ENCODE results near the gene SLIT3. TPM values are rescaled to one million over a fixed set of nuclear protein-coding genes. Genes with fewer than 3 reads are reported as not detected.

SLIT3 gene
- total and polyA plus RNA-seq, 2 donors from 2014 or later: 14.5 to 54.1 TPM

- FAIRE-seq: no peak
- intact Hi-C loops (cut with DNase I): no loop called here
- TF ChIP-seq CTCF (IDR thresholded peaks at IDR 0.05; ENCODE audit: borderline replicate concordance, extremely low read depth, insufficient read depth): no peak
Measured at GRCh38 chr5:169204788-169205400, 96.0 kb downstream of the SLIT3 start.

GRCh38 chr5:169202969-169203368 lies 98.0 kb downstream of the SLIT3 start:
- H3K27me3 ChIP-seq (ENCODE audit: control insufficient read depth, insufficient read depth, low read length): no peaks in the 10 kb centered on the region
- no peak for TF ChIP-seq CTCF (IDR thresholded peaks at IDR 0.05; ENCODE audit: borderline replicate concordance, extremely low read depth, insufficient read depth)
- no peak for FAIRE-seq
- H3K27ac ChIP-seq (ENCODE audit: low read depth in 2 of 2, low read length in 2 of 2): no peak overlapping the region
- no peak overlapping the region for H3K9ac ChIP-seq (ENCODE audit: low read length in 3 of 3)
- H3K4me1 ChIP-seq (ENCODE audit: control insufficient read depth in 2 of 3, insufficient read depth in 2 of 3, low read depth in 1 of 3, low read length in 3 of 3): no peaks in the 10 kb centered on the region
- no peak for DNase-seq
- peaks cover 0 to 4% (median 0%) of the 10 kb centered on the region in 3 donors for H3K9me3 ChIP-seq (ENCODE audit: control insufficient read depth in 2 of 3, insufficient read depth in 1 of 3, low read length in 3 of 3)
- H3K4me3 ChIP-seq (ENCODE audit: low read length in 3 of 3): no peak overlapping the region
- no peaks in the 10 kb centered on the region for H3K36me3 ChIP-seq (ENCODE audit: control insufficient read depth in 2 of 3, insufficient read depth in 3 of 3, low read length in 3 of 3)
- intact Hi-C loops (cut with DNase I): no loop called here

More at GRCh38 chr5:169204788-169205400, 96.0 kb downstream of the SLIT3 start:
- Histone ChIP-seq H3K27ac (ENCODE audit: low read depth in 2 of 2, low read length in 2 of 2) (no peak overlapping the region), H3K4me3 (ENCODE audit: low read length in 3 of 3) (no peak overlapping the region), H3K36me3 (ENCODE audit: control insufficient read depth in 2 of 3, insufficient read depth in 3 of 3, low read length in 3 of 3) (no peaks in the 10 kb centered on the region), H3K9ac (ENCODE audit: low read length in 3 of 3) (no peak overlapping the region), H3K4me1 (ENCODE audit: control insufficient read depth in 2 of 3, insufficient read depth in 2 of 3, low read depth in 1 of 3, low read length in 3 of 3) (no peaks in the 10 kb centered on the region), H3K9me3 (ENCODE audit: control insufficient read depth in 2 of 3, insufficient read depth in 1 of 3, low read length in 3 of 3) (peaks cover 0 to 4% (median 0%) of the 10 kb centered on the region in 3 donors), H3K27me3 (ENCODE audit: control insufficient read depth, insufficient read depth, low read length) (no peaks in the 10 kb centered on the region)
- DNase-seq: no peak

GRCh38 chr5:169201597-169201996 lies 99.3 kb downstream of the SLIT3 start:
- no peaks in the 10 kb centered on the region for H3K36me3 ChIP-seq (ENCODE audit: control insufficient read depth in 2 of 3, insufficient read depth in 3 of 3, low read length in 3 of 3)
- H3K9ac ChIP-seq (ENCODE audit: low read length in 3 of 3): no peak overlapping the region
- no peaks in the 10 kb centered on the region for H3K4me1 ChIP-seq (ENCODE audit: control insufficient read depth in 2 of 3, insufficient read depth in 2 of 3, low read depth in 1 of 3, low read length in 3 of 3)
- no peak for DNase-seq
- FAIRE-seq: no peak
- intact Hi-C loops (cut with DNase I): no loop called here
- H3K9me3 ChIP-seq (ENCODE audit: control insufficient read depth in 2 of 3, insufficient read depth in 1 of 3, low read length in 3 of 3): peaks cover 0 to 4% (median 0%) of the 10 kb centered on the region in 3 donors
- no peak overlapping the region for H3K4me3 ChIP-seq (ENCODE audit: low read length in 3 of 3)
- H3K27ac ChIP-seq (ENCODE audit: low read depth in 2 of 2, low read length in 2 of 2): no peak overlapping the region
- TF ChIP-seq CTCF (IDR thresholded peaks at IDR 0.05; ENCODE audit: borderline replicate concordance, extremely low read depth, insufficient read depth): no peak
- no peaks in the 10 kb centered on the region for H3K27me3 ChIP-seq (ENCODE audit: control insufficient read depth, insufficient read depth, low read length)
